SU-DHL-6 (cell line): ENCODE measurements around the gene ANKRD36.
"Not testable (repeated sequence)": the region's sequence is repeated elsewhere in the genome, so short reads cannot be mapped to it uniquely, and the experiment has no call there.

Experiments
- EZH2phosphoT487 ChIP-seq: fragments of 200-600 bp; sonication (generic), shearing (Covaris generic); conservative IDR thresholded peaks from 2 replicates; pipeline ENCODE4 v1.6.1; 2018; ENCODE audit warnings: mild to moderate bottlenecking, antibody characterized with exemption, low read length, moderate library complexity, mixed read lengths
- TF ChIP-seq, protein P1 (sequence below): fragments of 200-600 bp; sonication (generic); IDR thresholded peaks from one replicate; pipeline ENCODE4 v1.5.1; 2017; ENCODE audit warnings: antibody characterized with exemption, mild to moderate bottlenecking, low read length, moderate library complexity; ENCODE audit not compliant: insufficient read depth, poor library complexity, severe bottlenecking

DNA sequence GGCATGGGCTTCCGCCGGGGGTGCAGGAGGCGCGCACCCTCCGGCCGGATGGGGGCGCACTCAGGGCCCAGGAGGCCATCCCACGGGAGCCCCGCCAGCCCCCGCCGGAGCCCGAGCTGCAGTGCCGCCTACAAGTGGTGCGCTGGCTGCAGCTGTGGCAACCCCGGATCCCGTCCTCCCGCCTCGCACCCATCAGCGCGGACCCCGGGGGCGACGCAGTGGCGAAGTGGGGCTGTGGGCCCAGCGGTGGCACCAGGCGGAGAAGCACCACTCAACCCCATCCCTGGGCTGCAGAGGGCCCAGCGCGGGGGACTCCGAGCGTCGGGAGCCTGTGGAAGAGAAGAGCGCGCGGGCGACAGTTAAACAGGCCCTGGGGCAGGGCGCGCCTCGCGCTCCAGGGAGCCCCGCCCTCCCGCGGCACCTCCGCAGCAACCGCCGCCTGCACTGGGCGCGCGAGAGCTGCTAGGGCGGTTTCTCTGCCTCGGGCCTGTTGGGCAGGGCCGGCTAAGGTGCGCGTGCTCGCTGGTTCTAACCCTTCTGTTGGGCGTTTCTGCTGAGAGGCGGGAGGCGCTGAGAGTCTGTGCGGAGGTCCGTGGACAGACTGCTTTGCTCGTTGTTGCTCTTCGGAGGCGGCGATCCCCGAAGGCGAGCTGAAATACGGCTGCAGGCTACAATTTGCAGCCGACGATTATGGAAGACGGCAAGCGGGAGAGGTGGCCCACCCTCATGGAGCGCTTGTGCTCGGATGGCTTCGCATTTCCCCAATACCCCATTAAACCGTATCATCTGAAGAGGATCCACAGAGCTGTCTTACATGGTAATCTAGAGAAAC is at the start of gene ANKRD36:
- TF ChIP-seq, protein P1, sequence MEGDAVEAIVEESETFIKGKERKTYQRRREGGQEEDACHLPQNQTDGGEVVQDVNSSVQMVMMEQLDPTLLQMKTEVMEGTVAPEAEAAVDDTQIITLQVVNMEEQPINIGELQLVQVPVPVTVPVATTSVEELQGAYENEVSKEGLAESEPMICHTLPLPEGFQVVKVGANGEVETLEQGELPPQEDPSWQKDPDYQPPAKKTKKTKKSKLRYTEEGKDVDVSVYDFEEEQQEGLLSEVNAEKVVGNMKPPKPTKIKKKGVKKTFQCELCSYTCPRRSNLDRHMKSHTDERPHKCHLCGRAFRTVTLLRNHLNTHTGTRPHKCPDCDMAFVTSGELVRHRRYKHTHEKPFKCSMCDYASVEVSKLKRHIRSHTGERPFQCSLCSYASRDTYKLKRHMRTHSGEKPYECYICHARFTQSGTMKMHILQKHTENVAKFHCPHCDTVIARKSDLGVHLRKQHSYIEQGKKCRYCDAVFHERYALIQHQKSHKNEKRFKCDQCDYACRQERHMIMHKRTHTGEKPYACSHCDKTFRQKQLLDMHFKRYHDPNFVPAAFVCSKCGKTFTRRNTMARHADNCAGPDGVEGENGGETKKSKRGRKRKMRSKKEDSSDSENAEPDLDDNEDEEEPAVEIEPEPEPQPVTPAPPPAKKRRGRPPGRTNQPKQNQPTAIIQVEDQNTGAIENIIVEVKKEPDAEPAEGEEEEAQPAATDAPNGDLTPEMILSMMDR = not testable (repeated sequence)
- not testable (repeated sequence) for TF ChIP-seq EZH2phosphoT487
